GM12801 (cell line): ENCODE results near the gene CDK10.

ENCODE experiments used
- TF ChIP-seq, protein P1 (sequence below): IDR thresholded peaks from one replicate; pipeline ENCODE4 v1.5.1; 2011; ENCODE audit warnings: control low read depth; ENCODE audit not compliant: insufficient read length; ENCODE audit errors: extremely low read depth

Gene CDK10

GRCh38 chr16:89709716-89710432, 23.4 kb downstream of the CDK10 start:
- TF ChIP-seq, protein P1, sequence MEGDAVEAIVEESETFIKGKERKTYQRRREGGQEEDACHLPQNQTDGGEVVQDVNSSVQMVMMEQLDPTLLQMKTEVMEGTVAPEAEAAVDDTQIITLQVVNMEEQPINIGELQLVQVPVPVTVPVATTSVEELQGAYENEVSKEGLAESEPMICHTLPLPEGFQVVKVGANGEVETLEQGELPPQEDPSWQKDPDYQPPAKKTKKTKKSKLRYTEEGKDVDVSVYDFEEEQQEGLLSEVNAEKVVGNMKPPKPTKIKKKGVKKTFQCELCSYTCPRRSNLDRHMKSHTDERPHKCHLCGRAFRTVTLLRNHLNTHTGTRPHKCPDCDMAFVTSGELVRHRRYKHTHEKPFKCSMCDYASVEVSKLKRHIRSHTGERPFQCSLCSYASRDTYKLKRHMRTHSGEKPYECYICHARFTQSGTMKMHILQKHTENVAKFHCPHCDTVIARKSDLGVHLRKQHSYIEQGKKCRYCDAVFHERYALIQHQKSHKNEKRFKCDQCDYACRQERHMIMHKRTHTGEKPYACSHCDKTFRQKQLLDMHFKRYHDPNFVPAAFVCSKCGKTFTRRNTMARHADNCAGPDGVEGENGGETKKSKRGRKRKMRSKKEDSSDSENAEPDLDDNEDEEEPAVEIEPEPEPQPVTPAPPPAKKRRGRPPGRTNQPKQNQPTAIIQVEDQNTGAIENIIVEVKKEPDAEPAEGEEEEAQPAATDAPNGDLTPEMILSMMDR: no peak

DNA sequence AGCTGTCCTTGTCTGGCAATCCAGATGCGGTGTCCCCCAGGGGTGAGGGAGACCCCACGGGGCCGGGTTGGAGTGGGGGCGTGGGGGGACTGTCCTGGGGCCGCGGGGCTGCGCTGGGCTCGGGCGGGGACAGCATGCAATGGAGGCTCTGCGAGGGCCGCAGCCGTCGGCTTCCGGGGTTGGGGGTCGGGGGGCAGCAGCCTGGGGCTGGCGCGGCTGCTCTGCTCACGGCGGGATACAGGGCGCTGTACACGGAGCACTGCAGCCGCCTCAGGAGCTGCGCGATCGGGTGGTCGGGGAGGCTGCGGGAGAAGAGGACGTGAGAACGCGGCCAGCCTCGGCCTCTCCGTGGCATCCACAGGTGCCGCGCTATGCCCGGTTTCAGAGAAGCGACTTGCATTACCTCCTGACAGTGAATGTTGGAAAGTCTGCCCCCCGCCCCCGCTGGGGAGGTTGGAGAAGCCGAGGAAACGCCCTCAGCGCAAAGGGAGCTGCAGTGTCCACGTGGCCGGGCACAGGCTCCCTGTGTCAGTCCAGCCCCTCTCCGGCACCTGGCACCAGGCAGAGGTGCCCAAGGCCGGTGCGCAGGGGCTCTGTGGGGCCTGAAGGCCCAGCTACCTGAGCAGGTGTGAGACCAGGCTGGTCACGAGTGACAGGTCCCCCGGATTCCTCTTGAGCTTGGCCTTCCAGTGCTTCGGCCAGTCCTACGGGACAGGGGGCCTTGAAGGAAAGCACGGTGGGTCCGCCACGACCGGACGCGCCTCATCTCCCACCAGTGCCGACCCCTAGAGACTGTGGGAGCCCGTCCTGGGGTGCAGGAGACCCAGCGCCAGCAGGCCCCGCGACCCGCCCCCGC, 24.4 kb downstream of the CDK10 start:
- TF ChIP-seq, protein P1: no peak

- TF ChIP-seq, protein P1: no peak
These were observed 25.2 kb downstream of the CDK10 start for GRCh38 chr16:89711601-89712273.

GRCh38 chr16:89712274-89712781, 25.8 kb downstream of the CDK10 start:
- TF ChIP-seq, protein P1: no peak

DNA sequence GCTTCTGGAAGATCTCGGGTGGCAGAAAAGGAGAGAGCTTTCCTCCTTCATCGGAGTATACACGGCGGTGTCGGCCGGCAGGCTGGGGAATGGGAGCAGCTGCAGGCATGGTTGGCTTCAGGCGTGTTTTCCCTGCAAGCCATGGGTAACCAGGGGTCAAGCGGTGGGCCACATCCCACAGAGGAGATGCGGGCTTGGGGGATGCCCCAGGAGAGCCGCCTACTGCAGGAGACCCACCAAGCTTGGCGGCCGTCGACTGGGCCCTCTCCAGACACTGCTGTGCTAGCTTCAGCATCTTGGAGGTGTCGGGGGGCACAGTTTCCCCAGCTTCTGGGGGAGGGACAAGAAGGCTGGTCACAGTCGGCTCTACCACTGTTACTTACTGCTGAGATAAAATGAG, 30.0 kb downstream of the CDK10 start:
- TF ChIP-seq, protein P1: no peak

- TF ChIP-seq, protein P1: no peak
These were observed 30.6 kb downstream of the CDK10 start for GRCh38 chr16:89716916-89717687.
